ENCODE measurements around the gene CRHR1.

Gene CRHR1

GRCh38 chr17:45784293-45784740, at the start of gene CRHR1:
CRHR1 (plus strand) TSS chr17:45784320; CDS start chr17:45784545, 225 bp downstream.
- no peak for TF ChIP-seq CTCF (conservative IDR thresholded peaks at IDR 0.05; ENCODE audit: low read depth)
- DNase-seq (ENCODE audit: low spot score): no peak
- POLR2A ChIA-PET (ENCODE audit: low non-redundant PET): no interaction called here
- CTCF ChIA-PET: interaction anchor here (0.6 kb wide), 1 partner anchor 392 kb away, joined by 8 read pairs; no protein-coding TSS in a partner anchor
- H3K27ac ChIP-seq: no peak within 1 kb of the TSS

- POLR2A ChIA-PET (ENCODE audit: low non-redundant PET): no interaction called here
- TF ChIP-seq CTCF (conservative IDR thresholded peaks at IDR 0.05; ENCODE audit: low read depth): no peak
- DNase-seq (ENCODE audit: low spot score): no peak
- CTCF ChIA-PET: no interaction called here
- no peak overlapping the region for H3K27ac ChIP-seq
Measured at GRCh38 chr17:45734598-45734997, 49.5 kb upstream of the CRHR1 start.

GRCh38 chr17:45735488-45735887, 48.6 kb upstream of the CRHR1 start:
- ChIA-PET POLR2A (ENCODE audit: low non-redundant PET) (no interaction called here), CTCF (no interaction called here)
- DNase-seq (ENCODE audit: low spot score): no peak
- H3K27ac ChIP-seq: no peak overlapping the region
- TF ChIP-seq CTCF (conservative IDR thresholded peaks at IDR 0.05; ENCODE audit: low read depth): no peak

- TF ChIP-seq CTCF (conservative IDR thresholded peaks at IDR 0.05; ENCODE audit: low read depth): no peak
- DNase-seq (ENCODE audit: low spot score): no peak
- no peak overlapping the region for H3K27ac ChIP-seq
- POLR2A ChIA-PET (ENCODE audit: low non-redundant PET): no interaction called here
- CTCF ChIA-PET: no interaction called here
Measured at GRCh38 chr17:45739786-45740185, 44.3 kb upstream of the CRHR1 start.

- no peak for TF ChIP-seq CTCF (conservative IDR thresholded peaks at IDR 0.05; ENCODE audit: low read depth)
- H3K27ac ChIP-seq: no peak overlapping the region
- CTCF ChIA-PET: no interaction called here
- DNase-seq (ENCODE audit: low spot score): peak; percentile 82
- POLR2A ChIA-PET (ENCODE audit: low non-redundant PET): no interaction called here
Measured at GRCh38 chr17:45740553-45741330, 43.4 kb upstream of the CRHR1 start.

GRCh38 chr17:45742251-45742650, 41.9 kb upstream of the CRHR1 start:
- DNase-seq (ENCODE audit: low spot score): no peak
- TF ChIP-seq CTCF (conservative IDR thresholded peaks at IDR 0.05; ENCODE audit: low read depth): no peak
- ChIA-PET CTCF (no interaction called here), POLR2A (ENCODE audit: low non-redundant PET) (interaction anchor here (0.6 kb wide), 1 partner anchor 964 kb away, joined by 8 read pairs; no protein-coding TSS in a partner anchor)
- H3K27ac ChIP-seq: no peak overlapping the region
